CD14-positive monocyte (primary cell): Measurements from ENCODE around the gene SIMC1. TPM values are rescaled to one million over a fixed set of nuclear protein-coding genes. Genes with fewer than 3 reads are reported as not detected.

Experiments
- DNase-seq, 3 donors: peaks; one replicate each; pipeline ENCODE4 v3.0.0-alpha.2; 2011 to 2022
- H2AFZ ChIP-seq: 2 replicates; pipeline ENCODE4 v1.6.0; 2012; ENCODE audit warnings: mild to moderate bottlenecking, low read depth, low read length, inconsistent platforms; ENCODE audit not compliant: insufficient read depth, poor library complexity, severe bottlenecking
- H3K27ac ChIP-seq, 2 donors: 1 replicate in 1 of 2; 2 replicates in 1 of 2; pipeline ENCODE4 v1.5.1; 2012 to 2013; ENCODE audit warnings: low read length in 2 of 2, control low read depth in 1 of 2, inconsistent platforms in 1 of 2, low read depth in 1 of 2, mild to moderate bottlenecking in 1 of 2
- H3K27me3 ChIP-seq, 2 donors: one replicate each; pipeline versions ENCODE4 v1.6.0 to v1.6.1; 2011 to 2013; ENCODE audit warnings: low read length in 2 of 2; ENCODE audit not compliant: control insufficient read depth in 2 of 2, insufficient read depth in 2 of 2
- H3K36me3 ChIP-seq, 2 donors: replicated peaks in 1 of 2; 1 replicate in 1 of 2; 2 replicates in 1 of 2; pipeline versions ENCODE4 v1.5.1 to v1.6.1; 2012 to 2013; ENCODE audit warnings: low read length in 2 of 2, control low read depth in 1 of 2, inconsistent platforms in 1 of 2, mild to moderate bottlenecking in 1 of 2; ENCODE audit not compliant: insufficient read depth in 2 of 2, control insufficient read depth in 1 of 2
- H3K4me1 ChIP-seq, 2 donors: 1 replicate in 1 of 2; 2 replicates in 1 of 2; pipeline versions ENCODE4 v1.5.1 to v1.6.1; 2012 to 2013; ENCODE audit warnings: low read length in 2 of 2, control low read depth in 1 of 2, inconsistent platforms in 1 of 2, mild to moderate bottlenecking in 1 of 2, moderate library complexity in 1 of 2; ENCODE audit not compliant: insufficient read depth in 2 of 2, control insufficient read depth in 1 of 2
- H3K4me2 ChIP-seq: replicated peaks from 2 replicates; pipeline ENCODE3; 2012; ENCODE audit warnings: low read length, moderate library complexity, mild to moderate bottlenecking; ENCODE audit not compliant: poor library complexity, severe bottlenecking; ENCODE audit errors: extremely low read depth
- H3K4me3 ChIP-seq, 3 experiments: fragments of 200-600 bp in 1 of 3; sonication (generic) in 1 of 3; replicated peaks in 1 of 3; 1 replicate in 2 of 3; 2 replicates in 1 of 3; pipeline ENCODE4 v1.5.1; 2011 to 2013; ENCODE audit warnings: low read length in 3 of 3, mild to moderate bottlenecking in 3 of 3, control low read depth in 2 of 3, low read depth in 2 of 3, inconsistent platforms in 1 of 3, moderate library complexity in 1 of 3
- H3K79me2 ChIP-seq: 2 replicates; pipeline ENCODE4 v1.6.0; 2012; ENCODE audit warnings: mild to moderate bottlenecking, control low read depth, inconsistent platforms, low read length, moderate library complexity; ENCODE audit not compliant: insufficient read depth
- H3K9ac ChIP-seq: 2 replicates; pipeline ENCODE4 v1.6.0; 2017; ENCODE audit warnings: low read length, mild to moderate bottlenecking; ENCODE audit not compliant: insufficient read depth, poor library complexity, severe bottlenecking
- H3K9me3 ChIP-seq, 2 donors: replicated peaks in 1 of 2; 1 replicate in 1 of 2; 2 replicates in 1 of 2; pipeline versions ENCODE4 v1.5.1 to v1.6.1; 2012 to 2013; ENCODE audit warnings: low read length in 2 of 2, control low read depth in 1 of 2; ENCODE audit not compliant: control insufficient read depth in 1 of 2, insufficient read depth in 1 of 2
- H4K20me1 ChIP-seq: 2 replicates; pipeline ENCODE4 v1.6.0; 2012; ENCODE audit warnings: mild to moderate bottlenecking, low read length, control low read depth, moderate library complexity; ENCODE audit not compliant: insufficient read depth
- H3K27ac Mint-ChIP-seq, 7 donors: one replicate each; pipeline ENCODE4 v1.8.0; 2020; ENCODE audit warnings: mild to moderate bottlenecking in 7 of 7, mixed read lengths in 7 of 7, moderate library complexity in 6 of 7, inconsistent platforms in 2 of 7
- H3K27me3 Mint-ChIP-seq, 3 donors: one replicate each; pipeline ENCODE4 v1.8.0; 2021 to 2022; ENCODE audit warnings: low read depth in 3 of 3, mild to moderate bottlenecking in 3 of 3, mixed read lengths in 3 of 3, moderate library complexity in 3 of 3, inconsistent platforms in 1 of 3
- H3K36me3 Mint-ChIP-seq, 2 donors: one replicate each; pipeline ENCODE4 v1.8.0; 2020; ENCODE audit warnings: mixed read lengths in 2 of 2, inconsistent platforms in 1 of 2, mild to moderate bottlenecking in 1 of 2
- H3K4me1 Mint-ChIP-seq: one replicate; pipeline ENCODE4 v1.8.0; 2020; ENCODE audit warnings: mild to moderate bottlenecking, mixed read lengths
- H3K4me3 Mint-ChIP-seq, 2 donors: one replicate each; pipeline ENCODE4 v1.8.0; 2020; ENCODE audit warnings: mild to moderate bottlenecking in 2 of 2, mixed read lengths in 2 of 2, moderate library complexity in 1 of 2
- H3K9me3 Mint-ChIP-seq, 7 donors: one replicate each; pipeline ENCODE4 v1.8.0; 2020 to 2022; ENCODE audit warnings: mixed read lengths in 7 of 7, mild to moderate bottlenecking in 6 of 7, moderate library complexity in 6 of 7, inconsistent platforms in 2 of 7
- WGBS: methylation state at CpG from one replicate; pipeline ENCODE4 v1.1.5; 2013; ENCODE audit warnings: missing lambda C conversion rate; ENCODE audit not compliant: insufficient coverage; 5-methylcytosine and 5-hydroxymethylcytosine counted together
- intact Hi-C, 2 donors: fragments of 100-400 bp; cut with micrococcal nuclease; formaldehyde crosslinking; loops; one replicate each; pipeline versions ENCODE4 v1.15.0 to v1.15.1; 2023
- polyA plus RNA-seq, 3 donors: library from polyadenylated mRNA; depleted of rRNA in 1 of 3; unstranded in 2 of 3; stranded (reverse) in 1 of 3; fragments of 300-500 nt in 2 of 3; fragments of >200 nt in 1 of 3; fragmentation: Illumina TruSeq in 2 of 3; gene quantifications; 1 replicate in 2 of 3; 2 replicates in 1 of 3; pipeline ENCODE4 v1.2.3, GENCODE V29; 2012 to 2021
- TF ChIP-seq, protein P1 (sequence below): fragments of 200-600 bp; IDR thresholded peaks from one replicate; pipeline ENCODE4 v1.8.0; 2022; ENCODE audit warnings: antibody characterized with exemption, mild to moderate bottlenecking

SIMC1 gene
- polyA plus RNA-seq, 3 donors = 2.3 to 8.4 (median 3.7) TPM

DNA sequence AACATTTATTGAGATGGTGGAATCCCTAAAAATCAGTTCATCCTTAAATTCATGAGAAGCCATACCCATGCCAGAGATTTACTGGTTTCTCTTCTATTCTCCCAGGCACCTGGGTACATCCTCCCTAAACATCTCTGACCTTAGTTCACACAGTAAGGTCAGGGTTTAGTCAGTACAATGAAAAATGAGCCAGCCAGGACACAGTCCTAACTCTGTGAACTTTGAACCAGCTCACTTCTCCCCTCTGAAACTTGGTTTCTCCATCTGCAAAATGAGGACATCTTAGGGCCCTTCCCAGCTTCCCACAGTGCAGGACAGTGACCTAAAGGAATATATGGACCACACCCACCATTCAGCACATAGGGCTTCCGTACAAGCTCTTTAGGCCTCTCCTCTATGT lies 148.3 kb downstream of the SIMC1 start:
- TF ChIP-seq, protein P1, sequence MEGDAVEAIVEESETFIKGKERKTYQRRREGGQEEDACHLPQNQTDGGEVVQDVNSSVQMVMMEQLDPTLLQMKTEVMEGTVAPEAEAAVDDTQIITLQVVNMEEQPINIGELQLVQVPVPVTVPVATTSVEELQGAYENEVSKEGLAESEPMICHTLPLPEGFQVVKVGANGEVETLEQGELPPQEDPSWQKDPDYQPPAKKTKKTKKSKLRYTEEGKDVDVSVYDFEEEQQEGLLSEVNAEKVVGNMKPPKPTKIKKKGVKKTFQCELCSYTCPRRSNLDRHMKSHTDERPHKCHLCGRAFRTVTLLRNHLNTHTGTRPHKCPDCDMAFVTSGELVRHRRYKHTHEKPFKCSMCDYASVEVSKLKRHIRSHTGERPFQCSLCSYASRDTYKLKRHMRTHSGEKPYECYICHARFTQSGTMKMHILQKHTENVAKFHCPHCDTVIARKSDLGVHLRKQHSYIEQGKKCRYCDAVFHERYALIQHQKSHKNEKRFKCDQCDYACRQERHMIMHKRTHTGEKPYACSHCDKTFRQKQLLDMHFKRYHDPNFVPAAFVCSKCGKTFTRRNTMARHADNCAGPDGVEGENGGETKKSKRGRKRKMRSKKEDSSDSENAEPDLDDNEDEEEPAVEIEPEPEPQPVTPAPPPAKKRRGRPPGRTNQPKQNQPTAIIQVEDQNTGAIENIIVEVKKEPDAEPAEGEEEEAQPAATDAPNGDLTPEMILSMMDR = no peak
- H3K9me3 Mint-ChIP-seq = no peaks in the 10 kb centered on the region
- Histone ChIP-seq H4K20me1 (peaks cover 11% of the 10 kb centered on the region), H3K27me3 (no peaks in the 10 kb centered on the region), H3K27ac (no peak overlapping the region), H3K9ac (no peak overlapping the region), H3K36me3 (peaks cover 39 to 64% of the 10 kb centered on the region in 2 donors), H2AFZ (no peak overlapping the region), H3K79me2 (peaks cover 41% of the 10 kb centered on the region), H3K9me3 (no peaks in the 10 kb centered on the region), H3K4me1 (peaks cover 20 to 33% of the 10 kb centered on the region in 2 donors), H3K4me3 (no peak overlapping the region), H3K4me2 (no peak overlapping the region)
- H3K27me3 Mint-ChIP-seq = peaks cover 0 to 2% (median 0%) of the 10 kb centered on the region in 3 donors
- peaks cover 52 to 61% of the 10 kb centered on the region in 2 donors for H3K36me3 Mint-ChIP-seq
- no CpG with 5 or more reads among the region's 1 CpG for WGBS
- no peak for DNase-seq
- peaks cover 34% of the 10 kb centered on the region for H3K4me1 Mint-ChIP-seq
- peak overlapping the region in 3 of 7 donors; percentile 1 to 18 (median 11) for H3K27ac Mint-ChIP-seq
- H3K4me3 Mint-ChIP-seq = no peak overlapping the region
- intact Hi-C loops = loop anchor here in 1 of 2 donors (10.0 kb wide), 1 partner anchor 148 kb away; the partner anchor contains the start of gene RNF44

DNA sequence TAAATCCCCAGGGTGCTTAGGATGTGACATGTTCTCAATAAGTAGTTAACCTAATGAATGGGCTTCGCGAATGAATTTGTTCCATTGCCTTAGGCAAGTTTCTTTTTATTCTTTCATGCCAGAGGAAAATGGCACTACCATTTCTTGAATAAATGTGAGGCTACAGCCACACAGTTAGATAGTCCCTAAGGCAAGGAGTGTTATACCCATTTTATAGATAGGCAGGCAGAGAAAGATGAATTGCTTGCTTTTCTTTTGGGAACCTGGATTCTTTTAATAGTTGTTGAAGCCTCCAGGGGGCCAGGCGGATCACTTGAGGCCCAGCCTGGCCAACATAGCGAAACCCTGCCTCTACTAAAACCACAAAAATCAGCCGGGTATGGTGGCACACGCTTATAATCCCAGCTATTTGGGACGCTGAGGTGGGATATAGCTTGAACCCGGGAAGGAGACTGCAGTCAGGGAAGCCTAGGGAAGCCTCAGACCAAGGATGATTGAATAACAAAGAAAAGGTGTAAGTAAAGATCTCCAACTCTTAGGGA lies 149.2 kb downstream of the SIMC1 start:
- H3K79me2 ChIP-seq = peaks cover 41% of the 10 kb centered on the region
- WGBS = 0% methylated on average over 2 of the region's 8 CpGs
- H3K27ac ChIP-seq = peak overlapping the region in 1 of 2 donors; percentile 95

More for the DNA sequence above, 149.2 kb downstream of the SIMC1 start:
- Histone ChIP-seq H3K4me1 (peaks cover 30 to 42% of the 10 kb centered on the region in 2 donors), H3K27me3 (no peaks in the 10 kb centered on the region), H3K4me3 (peak overlapping the region; percentile 66 to 98 (median 73)), H3K9ac (peak overlapping the region; percentile 83), H3K9me3 (no peaks in the 10 kb centered on the region), H4K20me1 (peaks cover 11% of the 10 kb centered on the region), H3K36me3 (peaks cover 32 to 63% of the 10 kb centered on the region in 2 donors), H2AFZ (no peak overlapping the region), H3K4me2 (peak overlapping the region; percentile 97)
- H3K4me3 Mint-ChIP-seq = peak overlapping the region; percentile 98 to 99
- intact Hi-C loops = loop anchor here in 1 of 2 donors (10.0 kb wide), 1 partner anchor 147 kb away; the partner anchor contains the start of gene RNF44
- peaks cover 44% of the 10 kb centered on the region for H3K4me1 Mint-ChIP-seq
- TF ChIP-seq, protein P1 = no peak
- H3K27me3 Mint-ChIP-seq = peaks cover 0 to 2% (median 0%) of the 10 kb centered on the region in 3 donors
- H3K27ac Mint-ChIP-seq = peak overlapping the region in 6 of 7 donors; percentile 74 to 100 (median 99)
- DNase-seq = no peak
- peaks cover 48 to 62% of the 10 kb centered on the region in 2 donors for H3K36me3 Mint-ChIP-seq
- no peaks in the 10 kb centered on the region for H3K9me3 Mint-ChIP-seq
